ENCODE results near the gene BCL11A. TPM values are rescaled to one million over a fixed set of nuclear protein-coding genes. Genes with fewer than 3 reads are reported as not detected.

Gene BCL11A
- polyA plus RNA-seq, 1 experiment, result 0.60 TPM

DNA sequence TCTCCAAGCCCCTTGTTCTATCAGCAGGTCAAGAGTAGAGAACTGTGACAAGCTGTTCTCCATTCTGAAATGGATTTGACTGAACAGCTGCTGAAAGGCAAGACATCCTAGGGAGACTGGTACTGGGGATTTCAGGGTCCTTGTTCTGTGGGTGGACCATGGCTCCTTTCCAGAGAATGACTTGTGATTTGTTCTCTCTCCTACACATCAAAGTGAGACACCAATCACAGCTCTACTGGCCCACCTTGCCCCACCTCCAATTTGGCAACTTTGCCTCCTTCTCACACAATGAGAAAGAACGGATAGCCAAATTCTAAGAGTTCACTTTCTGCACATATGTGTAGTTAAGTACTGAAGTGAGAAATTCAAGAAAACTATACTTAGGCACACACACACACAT lies 67.4 kb downstream of the BCL11A start:
- ChIA-PET POLR2A (no interaction called here), CTCF (interaction anchor here (0.6 to 2.2 kb wide), 3 partner anchors 9 to 377 kb away, joined by 3 to 7 read pairs (median 3); no protein-coding TSS in a partner anchor)

DNA sequence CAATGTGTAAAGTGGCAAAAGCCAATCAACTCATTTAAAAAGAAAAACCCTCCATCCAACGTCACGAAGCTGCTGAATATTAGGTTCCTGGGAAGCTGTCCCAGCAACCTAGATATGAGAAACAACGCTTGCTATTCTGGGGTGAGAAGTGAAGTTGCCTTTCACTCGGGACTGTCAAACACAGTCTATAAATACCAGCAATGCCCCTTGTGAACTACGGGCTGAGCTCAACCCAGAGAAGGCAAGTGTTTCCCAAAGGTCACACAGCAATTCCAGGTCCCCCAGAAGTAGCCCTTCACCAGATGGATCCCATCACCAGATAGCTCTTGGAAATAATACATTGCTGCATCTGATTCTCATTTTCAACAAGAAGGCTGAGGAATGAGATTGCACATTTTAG lies 67.9 kb downstream of the BCL11A start:
- H3K4me3 ChIP-seq (ENCODE audit: low read depth, low read length), result no peak overlapping the region
- no peaks in the 10 kb centered on the region for H3K36me3 ChIP-seq (ENCODE audit: control insufficient read depth, insufficient read depth, low read length)
- CTCF ChIA-PET, result interaction anchor here (0.6 to 2.2 kb wide), 4 partner anchors 10 to 377 kb away, joined by 3 to 7 read pairs (median 4); no protein-coding TSS in a partner anchor

More for the DNA sequence above, 67.4 kb downstream of the BCL11A start:
- Histone ChIP-seq H3K27me3 (ENCODE audit: control insufficient read depth, insufficient read depth, low read length) (no peaks in the 10 kb centered on the region), H3K4me3 (ENCODE audit: low read depth, low read length) (no peak overlapping the region), H3K36me3 (ENCODE audit: control insufficient read depth, insufficient read depth, low read length) (no peaks in the 10 kb centered on the region)
- no peak for DNase-seq (ENCODE audit: low read depth)
- no peak for TF ChIP-seq CTCF (IDR thresholded peaks at IDR 0.05; ENCODE audit: insufficient read depth, low read depth, low read length)

GRCh38 chr2:60485055-60485454 lies 68.4 kb downstream of the BCL11A start:
- no peak for TF ChIP-seq CTCF (IDR thresholded peaks at IDR 0.05; ENCODE audit: insufficient read depth, low read depth, low read length)
- DNase-seq (ENCODE audit: low read depth), result no peak
- POLR2A ChIA-PET, result no interaction called here
- Histone ChIP-seq H3K36me3 (ENCODE audit: control insufficient read depth, insufficient read depth, low read length) (no peaks in the 10 kb centered on the region), H3K27me3 (ENCODE audit: control insufficient read depth, insufficient read depth, low read length) (no peaks in the 10 kb centered on the region), H3K4me3 (ENCODE audit: low read depth, low read length) (no peak overlapping the region)
- CTCF ChIA-PET, result interaction anchor here (0.6 to 2.2 kb wide), 3 partner anchors 10 to 26 kb away, joined by 3 to 7 read pairs (median 4); no protein-coding TSS in a partner anchor

More for the DNA sequence above, 67.9 kb downstream of the BCL11A start:
- no peak for TF ChIP-seq CTCF (IDR thresholded peaks at IDR 0.05; ENCODE audit: insufficient read depth, low read depth, low read length)
- no peak for DNase-seq (ENCODE audit: low read depth)
- POLR2A ChIA-PET, result no interaction called here
- H3K27me3 ChIP-seq (ENCODE audit: control insufficient read depth, insufficient read depth, low read length), result no peaks in the 10 kb centered on the region

DNA sequence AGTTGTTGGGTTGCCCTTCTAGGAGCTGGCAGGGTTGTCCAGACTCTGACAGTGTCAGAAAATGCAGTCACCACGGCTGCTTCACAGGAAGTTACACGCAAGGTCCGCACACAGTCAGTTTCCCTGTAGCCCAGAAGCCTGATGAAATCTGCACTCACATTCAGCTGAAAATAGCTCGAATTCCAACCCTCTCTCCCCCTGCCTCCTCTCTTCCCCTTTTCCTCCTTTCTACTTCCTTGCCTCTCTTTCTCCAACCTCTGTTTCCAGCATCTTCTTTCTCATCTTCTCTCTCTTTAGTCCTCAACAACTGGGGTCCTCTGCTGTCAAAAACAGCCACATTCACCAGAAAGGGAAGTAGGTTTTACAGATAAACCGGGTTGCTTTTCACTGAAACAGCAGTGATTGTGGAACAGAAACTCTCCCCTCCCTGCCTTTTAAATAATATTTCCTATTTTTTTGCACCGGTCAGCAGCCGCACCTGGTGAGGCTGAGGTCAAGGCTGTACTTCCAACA lies 69.3 kb downstream of the BCL11A start:
- CTCF ChIA-PET, result interaction anchor here (1.1 to 1.6 kb wide), 2 partner anchors 15 to 66 kb away, joined by 5 to 8 read pairs; no protein-coding TSS in a partner anchor
- peak; percentile 20 for DNase-seq (ENCODE audit: low read depth)

GRCh38 chr2:60483401-60483800 lies 70.1 kb downstream of the BCL11A start:
- ChIA-PET CTCF (interaction anchor here (1.1 to 1.6 kb wide), 2 partner anchors 16 to 66 kb away, joined by 5 to 8 read pairs; no protein-coding TSS in a partner anchor), POLR2A (no interaction called here)
- no peak for TF ChIP-seq CTCF (IDR thresholded peaks at IDR 0.05; ENCODE audit: insufficient read depth, low read depth, low read length)
- H3K27me3 ChIP-seq (ENCODE audit: control insufficient read depth, insufficient read depth, low read length), result no peaks in the 10 kb centered on the region
- H3K36me3 ChIP-seq (ENCODE audit: control insufficient read depth, insufficient read depth, low read length), result no peaks in the 10 kb centered on the region
- DNase-seq (ENCODE audit: low read depth), result peak; percentile 25
- H3K4me3 ChIP-seq (ENCODE audit: low read depth, low read length), result no peak overlapping the region

More for the DNA sequence above, 69.3 kb downstream of the BCL11A start:
- POLR2A ChIA-PET, result no interaction called here
- Histone ChIP-seq H3K36me3 (ENCODE audit: control insufficient read depth, insufficient read depth, low read length) (no peaks in the 10 kb centered on the region), H3K27me3 (ENCODE audit: control insufficient read depth, insufficient read depth, low read length) (no peaks in the 10 kb centered on the region), H3K4me3 (ENCODE audit: low read depth, low read length) (no peak overlapping the region)
- no peak for TF ChIP-seq CTCF (IDR thresholded peaks at IDR 0.05; ENCODE audit: insufficient read depth, low read depth, low read length)
